HCT116 (cell line): ENCODE results near the gene C22orf39.

ENCODE experiments used
- CTCF ChIP-seq, 3 experiments: fragments of 200-600 bp in 1 of 3; sonication (generic) in 1 of 3; IDR thresholded peaks in 2 of 3; conservative IDR thresholded peaks in 1 of 3; 2 replicates each; pipeline ENCODE4 v1.5.1; 2012 to 2017; ENCODE audit warnings: low read depth in 2 of 3, low read length in 2 of 3, antibody characterized with exemption in 1 of 3, borderline replicate concordance in 1 of 3, control low read depth in 1 of 3, mild to moderate bottlenecking in 1 of 3, mixed read lengths in 1 of 3, mixed run types in 1 of 3, moderate library complexity in 1 of 3; ENCODE audit not compliant: insufficient read depth in 1 of 3
- EGR1 ChIP-seq: IDR thresholded peaks from 2 replicates; pipeline ENCODE4 v1.6.1; 2012; ENCODE audit warnings: low read depth
- EZH2 ChIP-seq: fragments of 200-600 bp; sonication (generic); IDR thresholded peaks from 2 replicates; pipeline ENCODE4 v1.6.1; 2017; ENCODE audit warnings: antibody characterized with exemption, mixed run types
- EZH2phosphoT487 ChIP-seq: fragments of 200-600 bp; IDR thresholded peaks from 2 replicates; pipeline ENCODE4 v1.6.1; 2018; ENCODE audit warnings: antibody characterized with exemption, borderline replicate concordance
- POLR2A ChIP-seq: IDR thresholded peaks from 2 replicates; pipeline ENCODE4 v1.7.0; 2011; ENCODE audit warnings: borderline replicate concordance; ENCODE audit not compliant: insufficient read depth, insufficient read length; ENCODE audit errors: extremely low read depth
- POLR2AphosphoS5 ChIP-seq: IDR thresholded peaks from 2 replicates; pipeline ENCODE4 v1.6.1; 2011; ENCODE audit warnings: mild to moderate bottlenecking, low read depth, low read length, moderate library complexity
- RAD21 ChIP-seq: IDR thresholded peaks from 2 replicates; pipeline ENCODE4 v1.6.1; 2012; ENCODE audit warnings: low read depth, mild to moderate bottlenecking
- SRF ChIP-seq: IDR thresholded peaks from 2 replicates; pipeline ENCODE4 v1.6.1; 2012; ENCODE audit warnings: low read depth
- TCF7L2 ChIP-seq: IDR thresholded peaks from 2 replicates; pipeline ENCODE4 v1.7.0; 2011; ENCODE audit warnings: borderline replicate concordance, inconsistent platforms; ENCODE audit not compliant: insufficient read depth, insufficient read length; ENCODE audit errors: extremely low read depth
- YY1 ChIP-seq: IDR thresholded peaks from 2 replicates; pipeline ENCODE4 v1.6.1; 2011; ENCODE audit warnings: low read length, low read depth, moderate library complexity, mild to moderate bottlenecking; ENCODE audit not compliant: insufficient replicate concordance; ENCODE audit errors: extremely low read depth
- ZBTB33 ChIP-seq: IDR thresholded peaks from 2 replicates; pipeline ENCODE4 v1.6.1; 2011; ENCODE audit warnings: mild to moderate bottlenecking, low read length, moderate library complexity; ENCODE audit not compliant: insufficient replicate concordance; ENCODE audit errors: extremely low read depth
- ZNF274 ChIP-seq: fragments of 200-500 bp; sonication (Bioruptor generic); IDR thresholded peaks from 2 replicates; pipeline ENCODE4 v1.6.1; 2014; ENCODE audit warnings: mild to moderate bottlenecking, low read depth, low read length, inconsistent platforms

GRCh38 chr22:19396934-19397733 lies 50.4 kb downstream of the C22orf39 start:
- TF ChIP-seq ZNF274 = no peak
- no peak for TF ChIP-seq POLR2A
- TF ChIP-seq CTCF (IDR thresholded peaks at IDR 0.05 in 2 of 3, conservative IDR thresholded peaks at IDR 0.05 in 1 of 3; ENCODE audit: borderline replicate concordance in 1 of 3, insufficient read depth in 1 of 3, low read depth in 2 of 3, low read length in 2 of 3) = no peak
- no peak for TF ChIP-seq RAD21
- no peak for TF ChIP-seq TCF7L2
- no peak for TF ChIP-seq EZH2
- no peak for TF ChIP-seq YY1
- no peak for TF ChIP-seq SRF
- TF ChIP-seq EGR1 = no peak
- no peak for TF ChIP-seq EZH2phosphoT487
- no peak for TF ChIP-seq POLR2AphosphoS5
- no peak for TF ChIP-seq ZBTB33
